ENCODE data around the gene SLAMF9. TPM values are rescaled to one million over a fixed set of nuclear protein-coding genes. Genes with fewer than 3 reads are reported as not detected.

Gene SLAMF9
- total RNA-seq (not detected), polyA plus RNA-seq (not detected)

- H3K36me3 ChIP-seq (ENCODE audit: insufficient read depth), result no peaks in the 10 kb centered on the region
- no peak for DNase-seq (ENCODE audit: extremely low spot score)
- no peak within 1 kb of the TSS for H3K4me3 ChIP-seq (ENCODE audit: low read depth, low read length)
- no peak within 1 kb of the TSS for H3K27ac ChIP-seq (ENCODE audit: low read depth)
- no peaks in the 10 kb centered on the region for H3K4me1 ChIP-seq (ENCODE audit: insufficient read depth)
- 54% methylated on average over 11 of the region's 11 CpGs for WGBS
Observed at GRCh38 chr1:159953536-159954515, at the start of gene SLAMF9. TSS of gene SLAMF9 (minus strand) at chr1:159954237. CDS start at chr1:159954137, 100 bp downstream.

DNA sequence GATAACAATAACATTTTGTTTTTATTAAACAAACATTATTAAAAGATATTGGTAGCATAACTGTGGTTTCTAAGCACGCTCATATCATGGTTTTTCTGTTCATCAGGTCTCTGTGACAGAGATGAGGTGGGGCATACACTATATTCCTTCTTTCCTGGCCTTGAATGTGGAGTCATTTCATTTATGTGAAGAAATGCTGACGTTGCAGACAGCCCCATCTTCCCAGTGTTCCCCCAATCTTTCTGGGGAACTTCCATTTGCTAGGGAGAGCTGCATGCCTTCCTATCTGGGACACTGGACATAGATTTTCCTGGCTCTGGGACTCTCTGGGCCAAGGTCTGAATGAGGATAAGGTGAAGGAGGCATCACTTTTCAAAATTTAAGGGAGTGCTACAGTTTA is 47.4 kb upstream of the SLAMF9 start:
- no peaks in the 10 kb centered on the region for H3K4me1 ChIP-seq (ENCODE audit: insufficient read depth)
- DNase-seq (ENCODE audit: extremely low spot score), result no peak
- 80% methylated on average over 2 of the region's 2 CpGs for WGBS
- no peaks in the 10 kb centered on the region for H3K36me3 ChIP-seq (ENCODE audit: insufficient read depth)
- no peak overlapping the region for H3K27ac ChIP-seq (ENCODE audit: low read depth)
- no peak overlapping the region for H3K4me3 ChIP-seq (ENCODE audit: low read depth, low read length)

DNA sequence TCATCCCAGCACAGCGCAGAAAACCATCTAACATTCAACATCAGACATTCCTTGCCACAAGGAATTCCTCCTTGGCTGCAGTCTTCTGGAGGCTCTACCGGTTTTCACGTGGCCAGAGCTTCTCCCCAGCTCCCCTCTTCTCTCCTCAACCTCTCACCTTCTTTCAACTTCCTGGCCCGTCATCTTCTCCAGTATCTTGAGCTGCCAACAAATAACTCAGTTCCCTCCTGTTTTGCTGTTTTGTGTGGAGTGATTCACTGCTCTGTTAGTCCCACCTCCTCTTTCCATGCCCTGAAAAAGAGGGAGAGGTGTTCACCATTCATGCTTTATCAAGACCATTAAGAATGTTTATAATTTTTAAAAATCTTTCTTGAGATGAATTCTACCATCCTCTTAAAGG is 45.2 kb upstream of the SLAMF9 start:
- H3K4me1 ChIP-seq (ENCODE audit: insufficient read depth), result no peaks in the 10 kb centered on the region
- H3K27ac ChIP-seq (ENCODE audit: low read depth), result no peak overlapping the region
- no peak overlapping the region for H3K4me3 ChIP-seq (ENCODE audit: low read depth, low read length)
- H3K36me3 ChIP-seq (ENCODE audit: insufficient read depth), result no peaks in the 10 kb centered on the region
- WGBS, result 68% methylated on average over 4 of the region's 4 CpGs
- DNase-seq (ENCODE audit: extremely low spot score), result no peak

DNA sequence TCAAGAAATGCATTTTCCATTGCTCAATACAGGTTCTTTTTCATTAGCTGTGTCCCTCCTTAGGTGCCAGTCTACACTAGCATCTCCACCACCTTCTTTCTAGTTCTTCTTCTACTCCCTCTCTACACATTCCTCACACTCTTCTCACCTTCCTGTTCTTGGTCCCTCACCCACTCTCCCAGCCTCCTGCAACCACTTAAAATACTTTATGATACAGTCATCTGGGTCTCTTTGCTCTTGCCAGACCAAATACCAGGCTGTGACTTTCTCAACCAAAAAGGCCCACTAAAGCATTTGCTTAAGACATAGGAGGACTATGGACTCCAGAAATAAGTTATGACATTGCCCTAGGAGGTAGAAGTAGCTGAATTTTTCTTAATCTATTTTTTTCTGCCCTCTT is 42.6 kb upstream of the SLAMF9 start:
- Histone ChIP-seq H3K4me3 (ENCODE audit: low read depth, low read length) (no peak overlapping the region), H3K36me3 (ENCODE audit: insufficient read depth) (no peaks in the 10 kb centered on the region), H3K4me1 (ENCODE audit: insufficient read depth) (no peaks in the 10 kb centered on the region), H3K27ac (ENCODE audit: low read depth) (no peak overlapping the region)
- DNase-seq (ENCODE audit: extremely low spot score), result no peak

- WGBS, result 83% methylated on average over 2 of the region's 2 CpGs
- H3K4me3 ChIP-seq (ENCODE audit: low read depth, low read length), result no peak overlapping the region
Observed at GRCh38 chr1:159994896-159995295, 40.9 kb upstream of the SLAMF9 start.

GRCh38 chr1:159993911-159994310 is 39.9 kb upstream of the SLAMF9 start:
- WGBS, result 90% methylated on average over 2 of the region's 2 CpGs
- Histone ChIP-seq H3K27ac (ENCODE audit: low read depth) (no peak overlapping the region), H3K4me3 (ENCODE audit: low read depth, low read length) (no peak overlapping the region), H3K4me1 (ENCODE audit: insufficient read depth) (no peaks in the 10 kb centered on the region), H3K36me3 (ENCODE audit: insufficient read depth) (no peaks in the 10 kb centered on the region)
- DNase-seq (ENCODE audit: extremely low spot score), result no peak

More at GRCh38 chr1:159994896-159995295, 40.9 kb upstream of the SLAMF9 start:
- Histone ChIP-seq H3K36me3 (ENCODE audit: insufficient read depth) (no peaks in the 10 kb centered on the region), H3K4me1 (ENCODE audit: insufficient read depth) (no peaks in the 10 kb centered on the region), H3K27ac (ENCODE audit: low read depth) (no peak overlapping the region)
- no peak for DNase-seq (ENCODE audit: extremely low spot score)

- no peak for DNase-seq (ENCODE audit: extremely low spot score)
- WGBS, result 85% methylated on average over 1 of the region's 1 CpG
- no peaks in the 10 kb centered on the region for H3K36me3 ChIP-seq (ENCODE audit: insufficient read depth)
Observed at GRCh38 chr1:159992161-159992560, 38.1 kb upstream of the SLAMF9 start.

DNA sequence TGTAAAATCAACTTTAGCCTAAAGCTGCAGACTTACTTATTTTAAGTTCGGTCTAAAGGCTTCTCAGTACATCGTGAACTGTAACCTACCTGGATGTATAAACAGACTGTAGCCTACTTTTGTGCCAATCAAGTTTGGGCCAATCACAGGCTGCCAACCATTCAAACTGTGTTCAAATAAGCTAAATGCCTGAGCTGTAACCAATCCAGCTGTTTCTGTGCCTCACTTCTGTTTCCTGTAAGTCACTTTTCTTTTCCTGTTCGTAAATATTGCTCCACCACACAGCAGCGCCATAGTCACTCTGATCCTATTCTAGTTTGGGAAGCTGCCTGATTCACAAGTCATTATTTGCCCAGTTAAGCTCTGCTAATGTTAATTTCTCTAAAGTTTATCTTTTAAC is 37.5 kb upstream of the SLAMF9 start:
- Histone ChIP-seq H3K4me3 (ENCODE audit: low read depth, low read length) (no peak overlapping the region), H3K27ac (ENCODE audit: low read depth) (no peak overlapping the region), H3K4me1 (ENCODE audit: insufficient read depth) (no peaks in the 10 kb centered on the region), H3K36me3 (ENCODE audit: insufficient read depth) (no peaks in the 10 kb centered on the region)
- WGBS, result 65% methylated on average over 4 of the region's 4 CpGs
- DNase-seq (ENCODE audit: extremely low spot score), result no peak

More at GRCh38 chr1:159992161-159992560, 38.1 kb upstream of the SLAMF9 start:
- H3K4me1 ChIP-seq (ENCODE audit: insufficient read depth), result no peaks in the 10 kb centered on the region
- no peak overlapping the region for H3K4me3 ChIP-seq (ENCODE audit: low read depth, low read length)
- H3K27ac ChIP-seq (ENCODE audit: low read depth), result no peak overlapping the region

DNA sequence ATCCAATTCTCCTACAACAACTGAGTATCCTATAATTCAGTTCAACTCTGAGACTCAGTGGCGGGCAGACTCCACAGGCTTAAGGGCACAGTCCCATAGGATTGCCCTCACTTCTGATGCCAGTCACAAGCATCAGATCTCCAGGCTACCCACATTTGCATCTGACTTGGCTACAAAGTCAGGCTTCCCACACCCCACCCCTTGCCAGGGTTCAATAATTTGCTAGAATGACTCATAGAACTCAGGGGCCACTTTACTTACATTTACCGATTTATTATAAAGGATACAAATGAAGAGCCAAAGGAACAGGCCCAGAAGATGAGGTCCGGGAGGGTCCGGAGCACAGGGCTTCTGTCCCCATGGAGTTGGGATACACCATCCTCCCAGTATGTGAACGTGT is 36.0 kb upstream of the SLAMF9 start:
- H3K36me3 ChIP-seq (ENCODE audit: insufficient read depth), result no peaks in the 10 kb centered on the region
- H3K27ac ChIP-seq (ENCODE audit: low read depth), result no peak overlapping the region
- WGBS, result 88% methylated on average over 5 of the region's 5 CpGs
- no peak overlapping the region for H3K4me3 ChIP-seq (ENCODE audit: low read depth, low read length)
- no peak for DNase-seq (ENCODE audit: extremely low spot score)
- no peaks in the 10 kb centered on the region for H3K4me1 ChIP-seq (ENCODE audit: insufficient read depth)

DNA sequence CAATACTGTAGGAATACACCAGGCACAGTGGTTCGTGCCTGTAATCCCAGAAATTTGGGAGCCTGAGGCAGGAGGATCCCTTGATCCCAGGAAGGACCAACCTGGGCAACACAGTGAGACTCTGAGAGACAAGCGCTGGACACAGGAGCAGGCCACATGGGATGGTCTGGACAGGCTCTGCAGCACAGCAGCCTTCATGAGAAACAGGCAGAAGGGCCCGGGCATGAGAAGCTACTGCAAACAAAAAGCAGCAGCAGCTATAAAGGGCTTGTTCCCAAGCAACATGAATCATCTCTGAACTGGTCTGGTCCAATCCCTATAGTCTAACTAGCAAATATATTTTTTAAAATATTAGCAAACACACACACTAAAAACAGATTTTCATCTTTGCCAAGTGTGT is 35.5 kb upstream of the SLAMF9 start:
- no peak for DNase-seq (ENCODE audit: extremely low spot score)
- no peaks in the 10 kb centered on the region for H3K4me1 ChIP-seq (ENCODE audit: insufficient read depth)
- H3K36me3 ChIP-seq (ENCODE audit: insufficient read depth), result no peaks in the 10 kb centered on the region
- no peak overlapping the region for H3K4me3 ChIP-seq (ENCODE audit: low read depth, low read length)
- 66% methylated on average over 3 of the region's 3 CpGs for WGBS
- H3K27ac ChIP-seq (ENCODE audit: low read depth), result no peak overlapping the region

GRCh38 chr1:159988006-159988405 is 34.0 kb upstream of the SLAMF9 start:
- no peaks in the 10 kb centered on the region for H3K4me1 ChIP-seq (ENCODE audit: insufficient read depth)
- H3K36me3 ChIP-seq (ENCODE audit: insufficient read depth), result no peaks in the 10 kb centered on the region
- no peak overlapping the region for H3K4me3 ChIP-seq (ENCODE audit: low read depth, low read length)
- no peak for DNase-seq (ENCODE audit: extremely low spot score)
- H3K27ac ChIP-seq (ENCODE audit: low read depth), result no peak overlapping the region
- WGBS, result 88% methylated on average over 1 of the region's 1 CpG

GRCh38 chr1:159987186-159987585 is 33.1 kb upstream of the SLAMF9 start:
- H3K4me3 ChIP-seq (ENCODE audit: low read depth, low read length), result no peak overlapping the region
- no peak for DNase-seq (ENCODE audit: extremely low spot score)
- H3K4me1 ChIP-seq (ENCODE audit: insufficient read depth), result no peaks in the 10 kb centered on the region
- 63% methylated on average over 4 of the region's 4 CpGs for WGBS
- H3K36me3 ChIP-seq (ENCODE audit: insufficient read depth), result no peaks in the 10 kb centered on the region
- no peak overlapping the region for H3K27ac ChIP-seq (ENCODE audit: low read depth)

DNA sequence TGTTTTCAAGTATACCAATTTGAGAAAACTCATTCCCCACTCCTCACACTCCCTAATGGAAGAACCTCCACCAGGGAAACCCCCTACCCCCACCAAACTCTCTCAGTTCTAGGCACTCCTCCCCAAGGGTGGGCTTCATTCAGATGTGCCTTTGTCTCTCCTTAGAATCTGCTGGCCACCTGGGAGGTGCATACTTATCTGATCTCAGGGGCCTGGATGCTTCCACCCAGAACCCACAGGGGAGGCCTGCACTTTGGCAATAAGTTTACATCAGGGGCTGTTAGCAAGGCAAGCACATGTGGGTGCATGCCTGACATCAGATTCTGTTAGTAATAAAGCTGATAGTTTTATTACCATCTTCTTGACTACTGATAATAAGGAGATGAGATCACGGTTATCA is 32.5 kb upstream of the SLAMF9 start:
- no peak for DNase-seq (ENCODE audit: extremely low spot score)

DNA sequence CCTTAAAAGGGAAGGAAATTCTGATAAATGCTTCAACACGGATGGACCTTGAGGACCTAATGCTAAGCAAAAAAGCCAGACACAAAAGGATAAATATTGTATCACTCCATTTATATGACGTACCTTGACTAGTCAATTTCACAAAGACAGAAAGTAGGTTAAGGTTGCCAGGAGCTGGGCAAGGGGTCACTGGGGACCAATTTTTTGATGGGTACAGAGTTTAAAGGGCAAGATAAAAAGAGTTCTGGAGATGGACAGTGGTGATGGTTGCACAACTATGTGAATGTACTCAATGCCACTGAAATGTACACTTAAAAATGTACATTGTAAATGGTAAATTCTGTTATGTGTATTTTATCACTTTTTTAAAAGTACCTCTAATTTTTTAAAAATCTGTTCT is 32.1 kb upstream of the SLAMF9 start:
- H3K4me1 ChIP-seq (ENCODE audit: insufficient read depth), result no peaks in the 10 kb centered on the region
- H3K36me3 ChIP-seq (ENCODE audit: insufficient read depth), result no peaks in the 10 kb centered on the region
- no peak overlapping the region for H3K27ac ChIP-seq (ENCODE audit: low read depth)
- no peak for DNase-seq (ENCODE audit: extremely low spot score)
- WGBS, result 81% methylated on average over 2 of the region's 2 CpGs
- no peak overlapping the region for H3K4me3 ChIP-seq (ENCODE audit: low read depth, low read length)

More for the DNA sequence above, 32.5 kb upstream of the SLAMF9 start:
- Histone ChIP-seq H3K4me3 (ENCODE audit: low read depth, low read length) (no peak overlapping the region), H3K27ac (ENCODE audit: low read depth) (no peak overlapping the region), H3K4me1 (ENCODE audit: insufficient read depth) (no peaks in the 10 kb centered on the region), H3K36me3 (ENCODE audit: insufficient read depth) (no peaks in the 10 kb centered on the region)
- 70% methylated on average over 1 of the region's 1 CpG for WGBS
